ENCODE data around the gene CACNG3.
"Not testable (repeated sequence)": the region's sequence is repeated elsewhere in the genome, so short reads cannot be mapped to it uniquely, and the experiment has no call there.

Gene CACNG3

DNA sequence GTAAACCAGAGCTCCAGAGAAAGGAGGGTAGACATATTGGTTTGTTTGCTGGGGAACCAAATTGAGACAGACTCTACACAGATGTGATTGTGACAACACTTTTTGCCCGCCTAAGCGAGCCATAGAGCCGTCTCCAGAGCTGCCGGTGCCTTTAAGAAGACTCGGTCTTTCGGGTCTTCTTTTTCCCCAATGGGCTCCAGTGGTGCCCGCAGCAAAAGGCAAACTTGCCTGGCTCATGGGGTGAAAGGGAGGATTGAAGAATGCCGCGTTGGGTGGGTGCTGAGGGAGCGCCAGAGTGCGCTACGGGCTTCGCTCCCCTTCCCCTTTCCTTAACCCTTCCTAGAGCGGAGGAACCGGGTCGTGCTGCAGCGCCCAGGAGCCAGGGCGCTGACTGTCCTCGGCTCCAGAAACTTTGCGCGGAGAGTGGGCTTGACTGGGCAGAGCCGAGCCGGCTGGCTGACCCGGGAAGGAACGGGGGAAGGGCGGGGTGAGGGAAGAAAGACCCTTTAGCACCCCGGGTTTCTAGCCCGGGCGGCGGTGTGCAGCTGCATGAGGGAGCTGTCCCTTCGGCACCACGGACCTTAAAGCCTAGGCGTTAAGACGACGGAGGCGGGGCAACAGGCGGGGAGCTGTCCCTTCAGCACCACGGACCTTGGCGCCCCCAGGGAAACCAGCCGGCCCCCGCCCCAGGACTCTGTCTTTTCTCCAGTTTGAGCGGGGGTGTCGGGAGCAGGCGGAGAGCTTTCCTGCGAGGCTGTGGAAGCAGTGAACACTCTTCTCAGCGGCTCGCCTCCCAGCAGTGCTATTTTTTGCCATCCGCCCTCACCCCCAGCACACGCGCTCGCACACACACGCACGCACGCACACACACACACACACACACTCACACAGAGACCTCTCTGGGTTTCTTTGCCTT lies at the start of gene CACNG3:
Gene CACNG3, plus strand, starts transcription at position 880 of the 916 bp plus-strand sequence. CDS start 420 bp downstream, outside the sequence.
- no peak for DNase-seq (ENCODE audit: low read depth in 2 of 2, low spot score in 1 of 2)

GRCh38 chr16:24206926-24207325 lies 49.2 kb upstream of the CACNG3 start:
- no peak for DNase-seq (ENCODE audit: low read depth in 2 of 2, low spot score in 1 of 2)

DNA sequence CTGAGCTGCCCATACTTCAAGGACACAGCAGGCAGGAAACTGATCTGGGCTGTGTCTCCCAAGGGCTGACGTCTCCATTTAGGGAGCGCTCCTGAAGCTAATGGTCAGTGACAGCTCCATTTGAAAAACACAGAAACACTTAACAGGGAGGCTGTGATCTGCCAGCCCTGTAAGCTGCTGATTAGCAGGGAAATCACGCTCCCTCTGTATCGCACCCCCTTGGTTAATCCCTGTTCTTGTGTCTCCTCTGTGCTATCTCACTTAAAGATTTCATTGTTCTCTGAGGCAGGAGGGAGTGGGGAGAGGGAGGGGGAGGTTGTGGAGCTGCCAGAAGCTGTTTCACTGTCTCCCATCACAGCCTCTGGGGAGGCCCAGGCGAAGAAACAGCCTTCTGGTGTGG lies 47.4 kb upstream of the CACNG3 start:
- no peak for DNase-seq (ENCODE audit: low read depth in 2 of 2, low spot score in 1 of 2)

DNA sequence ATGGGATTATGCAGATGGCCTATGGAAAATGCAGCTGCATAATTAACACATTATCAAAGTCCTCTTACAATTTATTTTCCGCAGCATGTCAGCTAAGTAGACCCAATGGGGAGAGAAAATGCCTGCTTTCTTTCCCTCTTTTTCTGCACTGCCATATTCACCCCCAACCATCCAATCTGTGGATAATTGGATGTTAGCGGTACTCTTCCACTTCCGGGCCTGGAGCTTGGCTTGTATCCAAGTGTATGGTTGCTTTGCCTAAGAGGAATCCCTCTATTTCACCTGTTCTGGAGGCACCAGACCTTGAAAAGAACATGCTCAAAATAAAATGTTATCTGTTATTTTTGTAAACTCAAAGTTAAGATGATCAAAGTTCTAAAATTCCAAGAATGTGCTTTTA lies 41.1 kb upstream of the CACNG3 start:
- DNase-seq (ENCODE audit: low read depth in 2 of 2, low spot score in 1 of 2), result no peak

DNA sequence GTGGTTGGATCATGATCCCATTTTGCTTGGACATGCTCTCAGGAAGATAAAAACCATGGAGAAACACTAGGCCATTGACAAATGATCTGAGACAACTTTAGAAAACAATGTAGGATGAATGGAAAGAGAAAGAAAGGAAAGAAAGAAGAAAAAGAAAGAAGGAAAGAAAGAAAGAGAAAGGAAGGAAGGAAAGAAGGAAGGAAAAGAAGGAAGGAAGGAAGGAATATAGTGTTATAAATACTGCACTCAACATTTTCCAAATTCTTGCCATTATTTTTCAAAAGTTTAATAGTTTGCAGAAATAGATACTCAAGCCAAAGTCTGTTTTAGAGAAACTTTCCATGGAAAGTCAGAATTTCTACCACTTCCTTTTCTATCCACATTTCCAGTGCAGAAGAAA lies 39.2 kb upstream of the CACNG3 start:
- DNase-seq (ENCODE audit: low read depth in 2 of 2, low spot score in 1 of 2), result no peak

DNA sequence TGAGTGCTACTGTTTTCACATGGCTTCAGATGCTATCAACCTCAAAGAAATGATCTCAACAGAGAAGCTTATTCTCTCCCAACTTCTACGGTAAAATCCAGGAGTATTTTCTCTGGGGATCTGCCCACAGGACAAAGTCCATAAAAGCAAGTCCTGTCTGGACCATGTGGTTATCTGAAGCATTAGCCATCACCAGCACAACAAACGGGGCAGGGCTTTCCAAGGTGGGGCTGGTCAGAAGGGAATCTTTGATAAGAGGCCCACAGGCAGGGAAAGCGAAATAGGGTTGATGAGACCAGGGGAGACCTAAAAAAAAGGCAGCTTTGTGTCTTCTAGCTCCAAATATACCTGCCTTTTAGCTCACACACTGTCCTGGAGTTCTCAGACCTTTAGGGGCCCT lies 38.7 kb upstream of the CACNG3 start:
- no peak for DNase-seq (ENCODE audit: low read depth in 2 of 2, low spot score in 1 of 2)

GRCh38 chr16:24218299-24218698 lies 37.8 kb upstream of the CACNG3 start:
- no peak for DNase-seq (ENCODE audit: low read depth in 2 of 2, low spot score in 1 of 2)

DNA sequence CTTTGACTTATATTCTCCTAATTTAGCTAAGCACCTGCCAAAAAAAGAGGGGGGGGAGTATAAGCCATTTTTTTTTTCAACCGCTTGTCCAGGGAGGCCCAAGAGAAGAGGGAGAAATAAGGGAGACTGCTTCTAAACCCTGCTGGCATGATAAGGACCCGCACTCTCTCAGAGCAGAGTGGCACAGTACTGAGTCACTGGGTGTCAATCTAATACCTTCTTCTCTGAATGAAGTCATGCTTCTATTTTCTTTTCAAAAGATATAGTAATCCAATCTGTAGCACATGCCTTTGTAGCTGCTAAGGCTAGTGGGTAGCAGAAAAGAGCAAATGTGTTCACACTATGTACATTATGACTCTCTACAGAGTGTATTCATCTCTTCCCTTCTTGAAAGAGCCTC lies 34.9 kb upstream of the CACNG3 start:
- no peak for DNase-seq (ENCODE audit: low read depth in 2 of 2, low spot score in 1 of 2)

DNA sequence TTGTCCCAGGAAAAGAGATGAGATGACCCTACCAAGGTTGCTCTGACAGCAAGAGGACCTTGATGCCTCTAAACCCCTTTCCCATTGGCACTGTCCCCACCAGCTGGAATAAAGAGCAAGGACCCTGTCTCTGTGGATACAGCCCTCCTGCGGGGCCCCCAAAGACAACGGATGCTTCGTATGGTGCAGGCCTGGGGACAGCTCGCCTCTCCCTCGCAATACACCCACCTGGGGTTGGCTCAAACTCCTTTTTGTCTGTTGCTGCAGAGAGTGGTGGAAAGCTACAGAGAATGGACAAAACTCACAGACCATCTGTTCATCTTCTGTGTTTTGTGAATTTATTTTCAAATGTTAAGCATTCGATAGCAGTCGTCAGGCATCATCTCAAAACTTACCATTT lies 27.6 kb upstream of the CACNG3 start:
- DNase-seq (ENCODE audit: low read depth in 2 of 2, low spot score in 1 of 2), result no peak

- no peak for DNase-seq (ENCODE audit: low read depth in 2 of 2, low spot score in 1 of 2)
These were observed 23.2 kb upstream of the CACNG3 start for GRCh38 chr16:24232936-24233335.

- DNase-seq (ENCODE audit: low read depth in 2 of 2, low spot score in 1 of 2), result no peak
These were observed 21.4 kb upstream of the CACNG3 start for GRCh38 chr16:24234737-24235136.

DNA sequence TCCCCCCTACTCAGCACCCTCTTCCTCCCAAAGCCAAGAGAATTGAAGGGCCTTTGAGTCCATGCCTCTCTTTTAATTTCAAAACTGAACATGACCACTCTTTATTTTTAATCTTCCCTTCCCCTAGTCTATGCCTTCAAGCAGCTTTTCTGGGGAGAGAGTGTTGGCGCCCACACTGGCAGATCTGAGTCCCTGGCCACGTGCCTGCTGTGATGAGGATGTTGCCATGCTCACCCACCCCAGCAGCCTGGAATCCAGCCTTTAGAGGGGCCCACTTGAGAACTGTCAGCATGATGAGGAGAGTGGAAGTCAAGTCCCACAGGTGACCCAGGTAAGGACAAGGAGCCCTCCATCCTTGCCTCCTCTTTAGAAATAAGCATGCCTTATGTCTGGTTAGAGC lies 20.3 kb upstream of the CACNG3 start:
- no peak for DNase-seq (ENCODE audit: low read depth in 2 of 2, low spot score in 1 of 2)

- DNase-seq (ENCODE audit: low read depth in 2 of 2, low spot score in 1 of 2), result not testable (repeated sequence)
These were observed 17.3 kb upstream of the CACNG3 start for GRCh38 chr16:24238846-24239245.

DNA sequence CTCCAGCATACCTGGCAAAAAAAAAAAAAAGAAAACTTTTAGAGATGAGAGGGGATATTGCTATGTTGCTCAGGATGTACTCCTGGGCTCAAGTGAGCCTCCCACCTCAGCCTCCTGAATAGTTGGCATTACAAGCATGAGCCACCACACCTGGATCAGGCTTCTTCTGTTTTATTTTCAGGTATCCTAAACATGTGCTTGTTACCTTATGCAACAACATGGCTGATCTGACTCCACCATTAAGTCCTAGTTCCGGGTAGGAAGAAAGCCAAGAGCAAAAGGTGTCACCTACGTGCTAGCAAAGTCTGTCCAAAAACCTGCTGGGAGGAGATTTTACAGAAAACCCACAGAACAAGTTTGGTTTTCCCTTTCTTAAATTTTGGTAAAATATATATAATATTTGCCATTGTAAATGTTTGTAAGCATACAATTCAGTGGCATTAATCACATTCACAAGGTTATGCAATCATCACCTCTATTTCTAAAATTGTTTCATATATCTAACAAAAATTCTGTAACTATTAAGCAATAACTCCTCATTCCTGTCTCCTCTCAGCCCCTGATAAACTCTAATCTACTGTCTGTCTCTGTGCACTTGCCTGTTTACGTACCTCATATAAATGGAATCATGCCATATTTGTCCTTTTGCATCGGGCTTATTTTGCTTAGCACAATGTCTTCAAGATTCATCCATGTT lies 9.1 kb upstream of the CACNG3 start:
- no peak for DNase-seq (ENCODE audit: low read depth in 2 of 2, low spot score in 1 of 2)

DNA sequence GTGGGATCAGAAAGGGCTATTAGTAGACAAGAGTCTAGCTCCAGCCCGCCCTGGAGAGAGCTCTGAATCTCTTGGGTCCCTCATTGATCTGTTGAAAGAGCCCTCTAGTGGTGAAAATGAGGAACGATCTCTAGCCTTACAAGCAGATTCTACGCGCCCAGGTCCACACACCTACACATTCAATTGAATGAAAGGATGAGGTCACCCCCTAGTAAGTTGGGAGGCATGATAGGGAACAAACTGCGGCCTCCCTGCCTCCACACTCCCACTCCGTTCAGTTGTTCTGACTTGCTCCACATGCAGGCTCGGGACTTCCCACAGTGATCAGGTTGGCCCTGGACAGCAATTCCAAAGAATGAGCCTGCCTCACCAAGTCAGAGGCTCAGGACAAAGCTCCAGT lies 2.9 kb upstream of the CACNG3 start:
- no peak for DNase-seq (ENCODE audit: low read depth in 2 of 2, low spot score in 1 of 2)

DNA sequence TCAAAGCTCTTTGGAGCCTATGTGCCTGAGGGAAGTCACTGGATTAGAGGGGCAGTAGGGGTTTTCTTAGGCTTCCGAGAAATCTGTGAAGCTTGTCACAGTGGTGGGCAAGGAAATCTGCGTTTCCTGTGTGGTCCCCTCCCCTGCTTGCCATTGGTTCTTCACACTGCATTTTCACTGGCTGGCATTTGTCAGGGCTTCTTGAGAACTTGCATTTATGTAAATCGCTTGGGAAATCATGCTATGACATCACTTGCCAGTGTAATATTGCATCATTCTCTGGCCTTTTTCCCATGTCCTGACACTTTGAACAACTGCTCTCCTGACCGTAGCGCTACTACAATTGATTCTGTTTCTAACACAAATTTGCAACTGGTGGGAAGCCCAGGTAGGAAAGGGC lies 1.8 kb downstream of the CACNG3 start:
- no peak for DNase-seq (ENCODE audit: low read depth in 2 of 2, low spot score in 1 of 2)

DNA sequence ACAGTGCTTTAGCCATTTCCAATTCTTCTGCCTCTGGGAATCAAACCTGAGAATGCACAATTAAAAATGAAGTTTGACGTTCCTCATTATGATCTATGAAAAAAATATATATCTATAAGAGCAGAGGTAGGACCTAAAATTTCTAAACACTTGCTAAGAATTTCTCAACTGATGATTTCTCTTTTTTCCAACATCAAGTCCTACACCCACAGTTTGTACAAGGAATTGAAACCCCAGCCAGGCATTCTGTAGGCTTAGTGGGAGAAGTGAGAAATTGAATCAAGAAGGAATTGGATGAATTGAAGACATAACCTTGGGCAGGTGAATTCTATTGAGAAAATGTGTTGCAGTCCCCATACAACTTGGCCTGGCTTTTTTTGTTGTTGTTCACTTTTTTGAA lies 2.7 kb downstream of the CACNG3 start:
- no peak for DNase-seq (ENCODE audit: low read depth in 2 of 2, low spot score in 1 of 2)

DNA sequence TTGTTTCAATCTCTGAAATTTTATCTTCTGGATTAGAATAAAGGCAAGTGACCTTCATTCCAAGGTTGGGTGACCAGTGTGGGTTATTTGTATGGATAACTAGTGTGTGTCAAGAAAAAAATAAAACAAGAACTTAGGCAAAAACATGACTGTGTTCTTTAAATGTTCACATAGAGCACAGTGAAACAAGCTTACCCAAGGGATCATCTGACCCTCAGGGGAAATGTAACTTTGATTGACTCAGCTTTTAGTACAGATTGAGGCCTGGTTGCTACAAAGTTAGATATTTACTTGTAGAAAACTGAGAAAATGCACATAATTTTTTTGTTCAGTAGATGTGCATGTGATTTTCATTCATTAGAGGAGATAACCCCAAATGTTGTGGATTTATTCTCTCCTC lies 6.7 kb downstream of the CACNG3 start:
- DNase-seq (ENCODE audit: low read depth in 2 of 2, low spot score in 1 of 2), result no peak

DNA sequence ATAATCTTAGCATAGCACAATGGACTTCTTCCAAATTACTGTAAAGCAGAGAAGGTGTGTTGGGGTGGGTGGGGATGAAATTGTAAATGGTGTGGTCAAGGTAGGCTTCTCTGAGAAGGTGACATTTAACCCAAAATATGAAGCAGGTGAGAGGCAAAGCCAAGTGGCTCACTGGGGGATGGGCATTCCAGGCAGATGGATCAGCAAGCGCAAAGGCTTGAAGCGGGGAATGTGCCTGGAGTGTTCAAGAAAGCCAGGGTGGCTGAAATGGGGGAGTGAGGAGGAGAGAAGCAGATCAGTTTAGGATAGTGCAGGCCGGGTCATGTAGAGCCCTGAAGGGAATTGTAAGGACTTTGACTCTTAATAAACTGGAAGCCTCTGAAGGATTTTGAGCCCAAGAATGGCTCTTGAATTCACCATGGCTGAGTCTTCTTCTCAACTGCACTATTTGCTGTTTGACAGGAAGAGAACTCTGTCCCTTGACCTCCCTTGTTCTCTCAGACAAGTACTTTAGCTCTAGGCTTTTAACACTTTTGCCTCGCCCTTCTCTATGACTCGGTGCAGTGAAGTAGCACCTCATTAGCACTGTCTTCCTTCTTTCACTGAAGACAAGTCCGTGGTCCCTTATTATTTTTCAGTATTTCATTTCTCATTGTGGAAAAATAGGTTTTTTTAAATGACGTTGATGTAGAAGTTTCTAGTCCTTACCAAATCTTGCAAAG lies 14.7 kb downstream of the CACNG3 start:
- DNase-seq (ENCODE audit: low read depth in 2 of 2, low spot score in 1 of 2), result no peak

DNA sequence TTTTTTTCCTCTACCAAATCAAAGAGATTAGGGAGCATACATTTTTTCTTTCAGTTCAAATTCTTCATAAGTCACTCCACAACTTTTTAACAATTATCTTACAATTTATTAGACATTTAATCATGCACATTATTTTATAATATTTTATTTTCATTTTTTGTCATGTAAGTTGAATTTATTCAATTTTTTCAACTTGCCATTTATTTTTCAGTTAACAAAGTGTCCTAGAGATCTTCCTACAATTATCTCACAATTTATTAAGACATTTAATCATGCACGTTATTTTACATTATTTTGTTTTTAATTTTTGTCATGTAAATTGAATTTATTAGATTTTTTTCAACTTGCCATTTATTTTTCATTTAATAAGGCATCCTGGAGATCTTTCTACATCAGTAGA lies 16.2 kb downstream of the CACNG3 start:
- no peak for DNase-seq (ENCODE audit: low read depth in 2 of 2, low spot score in 1 of 2)

GRCh38 chr16:24273508-24274182 lies 17.5 kb downstream of the CACNG3 start:
- no peak for DNase-seq (ENCODE audit: low read depth in 2 of 2, low spot score in 1 of 2)

Measured in stimulated activated CD8-positive, alpha-beta memory T cell treated with anti-CD3 and anti-CD28 coated beads, Interleukin-4, amount 100 ng/mL, for 1 hour (primary cell).